GM19238 (cell line): Measurements from ENCODE around the gene TROAP.
"Not testable (repeated sequence)": the region's sequence is repeated elsewhere in the genome, so short reads cannot be mapped to it uniquely, and the experiment has no call there.

ENCODE experiments used
- DNase-seq: peaks from one replicate; pipeline ENCODE4 v3.0.0; 2011; ENCODE audit warnings: low spot score; ENCODE audit not compliant: insufficient read length

Gene TROAP

GRCh38 chr12:49367381-49368239 lies 44.6 kb downstream of the TROAP start, which contains the start of gene SPATS2:
Gene SPATS2, plus strand, starts transcription at chr12:49367462. Its CDS starts 93,551 bp downstream, at chr12:49461013.
- no peak for DNase-seq

- no peak for DNase-seq
These were observed 45.2 kb downstream of the TROAP start for GRCh38 chr12:49368240-49368600.

GRCh38 chr12:49369411-49370145 lies 46.5 kb downstream of the TROAP start:
- DNase-seq: peak; percentile 62

- no peak for DNase-seq
These were observed 47.5 kb downstream of the TROAP start for GRCh38 chr12:49370539-49370938.

GRCh38 chr12:49375406-49375805 lies 52.4 kb downstream of the TROAP start:
- DNase-seq: no peak

- DNase-seq: no peak
These were observed 54.3 kb downstream of the TROAP start for GRCh38 chr12:49377386-49377785.

GRCh38 chr12:49380184-49380583 lies 57.1 kb downstream of the TROAP start:
- not testable (repeated sequence) for DNase-seq
